UCSD-AML1 (cell line): ENCODE data around the gene KRABD2.
A peak's percentile ranks its signal among the peaks of the same experiment; 100 is the strongest.
"Not testable (repeated sequence)": the region's sequence is repeated elsewhere in the genome, so short reads cannot be mapped to it uniquely, and the experiment has no call there.

Experiments
- DNase-seq: peaks from one replicate; lab custom pipeline; 2025; ENCODE audit not compliant: unreplicated experiment; lab: John Stamatoyannopoulos, UW

KRABD2 gene

DNA sequence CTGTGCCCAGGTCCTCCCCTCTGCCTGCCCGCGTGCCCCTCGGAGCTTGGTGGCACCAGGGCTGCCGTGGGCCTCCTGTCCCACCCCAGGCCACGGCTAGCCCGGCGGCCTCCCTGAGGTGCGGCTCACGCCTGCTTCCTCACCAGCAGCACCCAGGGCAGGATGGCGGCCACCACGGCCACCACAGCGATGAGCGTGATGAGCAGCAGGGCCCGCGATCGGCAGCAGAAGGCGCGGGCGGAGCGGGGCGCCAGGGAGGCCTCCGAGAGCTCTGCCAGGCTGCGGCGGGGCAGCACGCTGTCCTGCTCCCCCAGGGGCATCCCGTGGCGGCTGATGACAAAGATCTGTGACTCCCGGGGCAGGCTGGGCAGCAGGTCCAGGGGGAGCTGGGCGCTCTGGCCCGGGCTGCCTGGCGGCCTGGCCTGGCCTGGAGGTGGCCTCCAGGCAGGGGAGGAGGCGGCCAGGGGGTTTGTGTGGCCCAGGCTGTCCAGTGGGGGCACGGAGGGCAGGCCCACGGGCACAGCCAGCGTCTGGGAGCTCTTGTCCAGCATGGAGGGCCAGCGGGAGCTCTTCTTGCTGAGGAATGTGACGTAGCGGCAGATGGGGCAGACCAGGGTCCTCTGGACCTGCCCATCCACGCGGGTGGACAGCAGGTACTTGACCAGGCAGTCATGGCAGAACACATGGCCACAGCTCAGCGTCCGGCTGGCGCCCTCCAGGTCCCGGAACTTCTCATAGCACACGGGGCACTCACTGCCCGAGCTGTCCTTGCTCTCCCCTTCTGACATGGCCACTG, 16.4 kb upstream of the KRABD2 start:
- DNase-seq = no peak

DNA sequence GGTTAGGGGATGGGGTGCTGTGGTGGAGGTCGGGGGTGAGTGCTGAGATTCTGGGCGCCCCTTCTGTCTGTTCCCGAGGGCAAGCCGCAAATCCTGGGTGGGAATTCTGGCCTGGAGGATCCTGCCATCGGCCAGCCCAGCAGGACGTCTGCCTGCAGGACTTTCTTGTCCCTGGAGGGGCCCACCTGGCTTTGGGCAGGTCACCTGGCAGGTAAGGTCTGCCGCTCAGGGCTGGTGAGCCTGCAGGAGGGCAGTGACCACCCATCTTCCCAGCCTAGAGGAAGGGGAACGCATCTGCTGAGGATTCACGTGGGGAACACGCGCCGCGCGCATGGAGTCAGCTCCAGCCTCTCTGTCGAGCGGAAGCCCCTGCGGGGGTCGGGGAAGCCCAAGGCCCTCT, 15.8 kb upstream of the KRABD2 start:
- no peak for DNase-seq

DNA sequence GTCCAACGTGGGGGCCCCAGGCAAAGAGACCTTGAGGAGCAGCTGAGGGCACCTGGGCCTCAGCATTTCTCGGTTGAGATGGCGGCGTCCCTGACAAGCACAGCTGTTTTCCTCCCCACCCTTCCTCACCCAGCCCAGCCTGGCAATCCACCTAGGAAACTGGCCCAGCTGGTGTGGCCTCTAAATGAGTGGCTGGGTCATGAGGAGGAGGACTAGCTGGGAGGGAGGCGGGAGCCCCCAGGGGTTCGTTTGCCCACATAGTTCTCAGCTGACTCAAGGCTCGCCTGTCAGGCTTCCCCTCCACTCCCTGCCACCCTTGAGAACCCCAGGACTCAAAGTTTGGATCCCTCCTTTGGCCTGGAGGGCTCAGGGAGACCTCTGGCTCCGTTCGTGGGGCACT, 15.2 kb upstream of the KRABD2 start:
- no peak for DNase-seq

DNA sequence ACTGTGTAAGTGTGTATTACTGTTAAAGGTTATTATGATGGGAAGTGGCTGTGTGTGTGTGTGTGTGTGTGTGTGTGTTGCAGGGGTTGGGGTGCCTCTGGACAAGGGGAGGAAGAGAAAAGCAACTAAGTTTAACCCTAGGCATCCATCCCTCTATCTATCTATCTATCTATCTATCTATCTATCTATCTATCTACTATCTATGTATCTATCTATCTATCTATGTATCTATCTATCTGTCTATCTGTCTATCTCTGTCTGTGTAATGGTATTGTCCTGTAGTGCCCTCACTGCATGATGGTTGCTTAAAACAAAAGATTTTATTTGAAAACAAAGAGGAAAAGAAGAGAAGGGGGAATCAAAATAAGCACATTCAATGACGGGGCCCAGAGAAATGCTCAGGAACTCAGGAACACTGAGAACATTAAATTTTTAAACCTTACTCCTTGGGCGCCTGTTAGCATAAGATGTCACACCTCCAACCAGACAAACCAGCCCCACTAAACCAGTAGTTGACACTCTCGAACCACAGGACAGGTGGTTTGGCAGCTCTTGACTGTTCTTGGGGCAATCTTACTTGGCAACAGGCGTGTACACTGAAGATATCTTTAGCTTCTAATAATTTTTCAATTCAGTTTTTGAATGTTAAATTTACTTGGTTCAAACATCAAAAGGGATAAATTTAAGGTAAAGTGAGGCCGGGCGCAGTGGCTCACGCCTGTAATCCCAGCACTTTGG, 11.6 kb upstream of the KRABD2 start:
- DNase-seq = no peak

DNA sequence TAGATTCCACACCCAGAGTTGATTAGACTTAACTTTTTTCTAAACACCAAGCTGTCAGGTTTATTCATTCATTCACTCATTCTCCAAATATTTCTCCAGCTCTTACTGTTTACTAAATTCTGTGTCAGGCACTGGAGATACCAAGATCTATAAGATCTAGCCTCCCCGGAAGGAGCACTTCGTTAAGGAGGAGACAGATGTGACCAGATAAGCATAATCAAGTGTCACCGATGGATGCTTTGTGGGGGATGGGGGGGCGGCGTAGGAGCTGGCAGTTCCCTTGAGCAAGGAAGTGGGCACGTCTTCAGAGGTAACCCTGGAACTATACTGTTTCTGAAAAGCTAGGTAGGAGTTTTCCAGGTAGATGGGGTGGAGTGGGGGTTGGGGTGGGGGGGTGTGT, 10.3 kb upstream of the KRABD2 start:
- no peak for DNase-seq

DNA sequence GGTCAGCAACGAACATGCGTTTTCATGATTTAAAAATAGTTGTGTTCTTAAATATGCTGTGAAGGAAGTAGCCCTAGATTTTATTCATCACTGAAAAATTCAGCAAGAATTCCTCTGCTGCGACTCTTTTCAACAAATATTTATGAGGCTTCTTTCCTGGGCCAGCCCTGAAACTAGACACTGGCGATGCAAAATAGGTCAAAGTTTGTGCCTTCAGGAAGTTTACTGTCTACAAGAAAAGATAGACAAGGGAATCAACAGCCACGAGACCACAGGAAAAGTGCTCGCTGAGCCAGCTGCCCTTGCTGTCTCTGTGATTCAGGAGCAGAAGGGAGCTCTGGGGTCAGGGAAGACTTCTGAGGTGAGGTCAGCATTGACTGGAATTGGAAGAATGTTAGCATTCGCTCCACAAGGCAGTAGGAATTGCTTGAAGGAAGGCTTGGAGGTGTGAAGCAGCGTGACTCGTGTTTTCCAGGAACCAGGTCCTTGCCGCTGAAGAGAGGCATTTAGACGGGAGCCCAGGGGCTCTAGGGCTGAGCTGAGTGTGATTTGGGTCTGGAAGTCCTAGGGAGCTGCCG, 8.4 kb upstream of the KRABD2 start:
- no peak for DNase-seq

DNA sequence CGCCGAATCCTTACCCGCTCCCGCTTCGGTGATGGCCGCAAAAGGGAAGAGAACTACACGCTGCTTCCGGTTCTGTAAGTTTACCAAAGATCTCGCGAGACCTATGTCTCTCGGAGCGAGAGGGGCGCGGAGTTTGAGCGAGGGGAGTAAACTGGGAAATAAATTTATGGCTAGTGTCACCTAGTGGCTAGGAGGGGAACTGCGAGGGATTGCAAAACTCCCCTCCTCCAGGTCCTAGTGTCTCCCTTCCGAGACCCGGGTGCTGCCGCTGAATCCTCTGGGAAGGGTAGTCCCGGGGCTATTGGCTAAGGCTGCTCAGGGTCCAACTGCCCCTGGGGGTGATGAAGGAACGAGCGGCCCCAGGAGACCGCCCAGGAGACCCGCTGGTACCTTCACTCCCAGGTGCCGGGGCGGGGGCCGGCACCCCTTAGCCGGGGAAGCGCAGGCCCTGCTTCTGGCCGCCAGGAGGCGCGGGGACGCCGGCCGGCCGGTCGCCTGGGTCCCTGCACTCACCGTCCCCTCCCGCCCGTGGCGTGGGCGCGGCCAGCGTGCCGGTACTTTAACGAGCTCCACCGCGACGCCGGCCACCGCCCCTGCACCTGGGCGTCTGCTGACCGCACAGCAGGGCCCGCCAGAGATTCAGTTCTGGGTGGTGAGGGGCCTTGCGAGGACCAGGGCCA, 6.8 kb upstream of the KRABD2 start, which contains the start of gene RPL26:
Gene RPL26, minus strand, starts transcription at position 51 of the 680 bp plus-strand sequence. CDS start 883 bp downstream, outside the sequence.
- peak; percentile 96 for DNase-seq

DNA sequence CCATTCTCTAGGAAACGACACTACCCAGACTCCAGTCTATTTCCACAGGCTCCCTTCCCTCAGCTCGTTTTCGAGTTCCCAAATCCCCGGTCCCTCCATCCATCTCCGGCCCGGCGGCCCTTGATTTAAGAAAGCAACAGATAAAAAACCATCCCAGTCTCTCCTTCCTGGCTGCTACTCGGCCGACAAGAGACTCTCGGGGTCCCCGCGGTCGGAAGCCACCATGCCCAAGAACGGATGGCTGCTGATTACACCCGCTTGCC, 6.3 kb upstream of the KRABD2 start:
- no peak for DNase-seq

DNA sequence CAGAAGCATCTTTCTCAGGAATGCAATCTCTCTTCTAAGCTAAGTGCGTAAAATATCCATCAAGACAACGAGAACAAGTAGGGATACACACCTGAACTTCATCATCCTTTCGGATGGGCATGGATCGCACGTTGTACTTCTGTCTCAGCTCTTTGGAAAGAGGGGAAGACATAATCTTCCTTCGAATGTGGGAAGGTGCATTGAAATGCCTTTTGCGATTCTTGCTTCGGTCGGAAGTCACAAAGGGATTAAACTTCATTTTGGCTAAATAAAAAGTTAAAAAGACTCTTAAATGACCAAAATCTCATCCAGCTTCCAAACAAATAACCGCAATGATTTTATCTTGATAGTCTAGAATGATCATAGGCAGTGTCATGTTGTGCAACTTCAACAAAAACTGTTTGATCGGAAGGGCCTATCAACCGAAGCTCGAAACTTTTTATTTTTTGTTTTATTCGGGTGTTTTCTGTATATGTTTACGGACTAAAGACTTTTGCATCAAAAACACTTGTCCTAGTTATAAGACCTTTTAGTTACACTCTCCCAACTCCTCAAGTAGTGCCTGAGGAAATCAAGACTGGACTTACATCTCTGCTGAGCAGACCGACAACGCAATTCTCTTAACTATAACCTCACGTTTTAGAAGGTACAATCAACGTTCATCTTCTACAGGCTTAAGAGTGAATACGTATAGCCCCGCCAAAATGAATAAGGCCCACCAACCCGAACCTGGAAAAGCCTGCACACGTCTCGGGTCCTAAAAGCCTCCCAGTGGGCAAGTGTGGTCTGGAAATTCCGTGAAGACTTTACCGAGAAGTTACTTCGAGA, 5.8 kb upstream of the KRABD2 start:
- DNase-seq = no peak

DNA sequence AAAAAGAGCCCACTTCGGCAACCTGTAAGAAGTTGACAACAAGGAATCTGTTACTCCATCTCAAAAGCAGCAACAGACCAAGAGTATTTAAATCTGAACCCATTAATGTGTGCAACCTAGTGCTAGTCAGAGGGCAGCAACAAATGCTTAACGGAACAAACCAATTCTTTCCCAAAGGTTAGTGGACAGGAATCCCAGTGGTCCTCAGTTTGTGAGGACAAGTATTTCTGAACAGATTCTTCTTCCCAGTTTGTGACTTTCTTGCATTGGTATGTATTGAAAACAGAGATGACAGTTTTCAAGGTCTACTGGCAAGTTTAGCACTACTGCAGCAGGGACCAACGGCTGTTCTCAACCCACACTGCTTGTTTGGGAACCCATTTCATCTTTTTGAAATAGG, 3.5 kb upstream of the KRABD2 start:
- DNase-seq = no peak

DNA sequence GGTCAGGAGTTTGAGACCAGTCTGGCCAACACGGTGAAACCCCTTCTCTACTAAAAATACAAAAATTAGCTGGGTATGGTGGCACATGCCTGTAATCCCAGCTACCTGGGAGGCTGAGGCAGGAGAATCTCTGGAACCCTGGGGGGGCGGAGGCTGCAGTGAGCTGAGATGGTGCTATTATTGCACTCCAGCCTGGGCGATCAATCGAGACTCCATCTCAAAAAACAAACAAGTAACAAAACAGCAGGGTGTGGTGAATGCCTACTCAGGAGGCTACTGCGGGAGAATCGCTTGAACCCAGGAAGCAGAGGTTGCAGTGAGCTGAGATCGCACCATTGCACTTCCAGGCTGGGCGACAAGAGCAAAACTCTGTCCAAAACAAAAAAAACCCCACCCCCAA, 1.6 kb upstream of the KRABD2 start:
- DNase-seq = not testable (repeated sequence)

DNA sequence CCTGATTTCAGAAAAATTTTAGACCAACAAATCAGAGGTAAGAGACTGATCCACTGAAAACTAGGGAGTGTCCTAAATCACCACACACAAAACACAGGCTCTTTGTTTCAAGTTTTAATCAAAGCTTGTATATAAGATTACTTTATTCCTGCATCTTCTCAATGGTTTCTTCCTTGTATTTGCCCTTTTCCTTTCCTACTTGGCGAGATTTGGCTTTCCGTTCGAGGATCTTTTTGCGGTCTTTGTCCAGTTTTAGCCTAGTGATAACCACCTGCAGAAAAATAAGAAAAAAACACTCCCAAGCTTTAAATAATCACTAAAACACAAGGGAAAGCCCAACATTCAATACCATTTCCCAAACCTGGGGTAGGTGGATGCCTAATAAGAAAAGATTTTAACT, 918 bp upstream of the KRABD2 start:
- DNase-seq = no peak

DNA sequence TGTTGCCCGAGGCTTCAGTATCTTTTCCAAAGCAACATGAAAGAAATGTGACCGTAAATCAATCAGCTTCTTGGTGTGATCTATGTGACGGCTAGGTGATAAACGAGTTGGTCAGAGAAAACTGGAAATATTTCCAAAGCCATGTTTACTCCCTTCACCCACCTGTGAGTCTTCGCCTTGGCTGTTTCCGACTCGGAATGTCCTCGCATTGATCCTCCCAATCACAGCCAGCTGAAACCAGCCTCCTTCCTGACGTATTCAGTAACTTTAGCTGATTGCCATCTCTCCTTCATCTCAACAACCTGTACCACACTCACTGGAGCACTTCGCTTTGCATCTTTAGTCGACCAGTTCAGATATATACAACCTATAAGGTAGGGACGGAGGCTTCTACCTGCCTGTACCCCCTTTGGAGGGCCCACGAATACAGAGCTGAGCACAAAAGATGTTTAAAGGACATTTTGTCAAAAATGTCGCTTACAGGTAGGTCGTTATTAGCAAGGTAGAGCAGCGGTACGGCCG, 705 bp downstream of the KRABD2 start:
- no peak for DNase-seq

DNA sequence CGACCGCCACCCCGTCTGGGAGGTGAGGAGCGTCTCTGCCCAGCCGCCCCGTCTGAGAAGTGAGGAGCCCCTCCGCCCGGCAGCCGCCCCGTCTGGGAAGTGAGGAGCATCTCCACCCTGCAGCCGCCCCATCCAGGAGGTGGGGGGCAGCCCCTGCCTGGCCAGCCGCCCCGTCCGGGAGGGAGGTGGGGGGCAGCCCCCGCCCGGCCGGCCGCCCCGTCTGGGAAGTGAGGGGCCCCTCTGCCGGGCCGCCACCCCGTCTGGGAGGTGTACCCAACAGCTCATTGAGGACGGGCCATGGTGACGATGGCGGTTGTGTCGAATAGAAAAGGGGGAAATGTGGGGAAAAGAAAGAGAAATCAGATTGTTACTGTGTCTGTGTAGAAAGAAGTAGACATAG, 2.6 kb downstream of the KRABD2 start:
- not testable (repeated sequence) for DNase-seq

DNA sequence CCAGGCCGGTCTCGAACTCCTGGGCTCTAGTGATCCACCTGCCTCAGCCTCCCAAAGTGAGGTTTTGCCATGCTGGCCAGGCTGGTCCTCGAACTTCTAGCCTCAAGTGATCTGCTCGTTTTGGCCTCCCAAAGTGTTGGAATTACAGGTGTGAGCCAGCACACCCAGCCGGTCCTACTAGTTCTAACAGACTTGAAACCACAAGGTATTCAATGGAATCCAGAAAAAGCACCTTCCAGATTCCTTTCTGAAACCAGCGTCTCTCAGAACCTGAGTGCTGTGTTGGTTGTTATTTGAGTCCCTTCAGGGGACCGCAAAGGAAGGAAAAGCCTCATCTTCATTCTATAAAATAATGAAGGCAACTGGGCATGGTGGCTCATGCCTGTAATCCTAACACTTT, 4.1 kb downstream of the KRABD2 start:
- DNase-seq = no peak

DNA sequence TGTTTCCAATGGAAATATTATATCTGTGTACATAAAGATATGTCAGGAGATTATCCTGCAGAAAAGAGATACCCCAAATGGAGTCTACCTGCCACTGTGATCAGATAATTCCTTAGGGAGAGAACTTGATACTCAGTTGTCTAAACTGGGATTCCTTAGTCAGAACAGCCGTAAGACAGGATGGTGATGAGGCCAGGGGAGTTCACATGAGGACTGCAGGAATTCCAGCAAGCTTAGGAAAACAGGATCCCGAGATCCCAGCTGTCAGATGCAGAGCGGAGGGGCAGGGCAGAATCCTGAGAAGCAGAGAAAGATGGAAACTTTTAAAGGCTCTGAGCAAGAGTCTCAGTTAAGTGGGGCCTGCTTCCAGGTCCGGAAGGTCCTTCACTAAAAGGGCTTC, 4.7 kb downstream of the KRABD2 start:
- no peak for DNase-seq

DNA sequence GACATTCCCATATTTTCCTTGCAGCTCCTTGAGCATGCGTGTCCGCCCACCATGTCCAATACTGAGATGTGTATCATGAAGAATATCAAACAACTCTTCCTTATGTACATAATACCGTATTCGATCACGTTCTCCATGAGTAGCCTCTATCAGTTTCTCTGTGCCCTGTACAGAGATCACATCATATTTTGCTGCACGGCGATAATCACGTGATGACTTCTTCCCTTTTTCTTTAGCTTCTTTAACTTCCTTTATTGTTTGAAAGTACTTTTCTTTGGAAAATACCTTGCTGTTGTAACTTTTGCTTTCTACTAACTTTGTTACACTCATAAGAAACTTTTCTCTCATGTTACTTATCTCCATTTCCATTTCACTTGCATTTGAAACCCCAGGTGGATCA, 6.6 kb downstream of the KRABD2 start:
- DNase-seq = no peak

DNA sequence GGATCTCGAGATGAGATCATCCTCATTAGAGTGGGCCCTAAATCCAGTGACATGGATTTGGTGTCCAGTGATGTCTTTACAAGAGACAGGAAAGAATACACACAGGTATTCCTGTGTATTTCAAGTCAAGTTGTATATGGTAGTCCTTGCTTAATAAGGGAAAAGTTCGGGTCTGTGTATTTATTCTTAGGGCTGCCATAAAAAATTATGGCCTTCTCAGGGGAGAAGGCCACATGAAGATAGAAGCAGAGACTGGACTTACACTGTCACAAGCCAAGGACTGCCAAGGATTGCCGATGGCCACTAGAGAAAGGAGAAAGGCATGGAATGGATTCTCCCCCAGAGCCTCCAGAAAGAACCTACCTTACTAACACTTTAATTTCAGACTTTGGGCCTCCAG, 8.3 kb downstream of the KRABD2 start:
- DNase-seq = no peak

DNA sequence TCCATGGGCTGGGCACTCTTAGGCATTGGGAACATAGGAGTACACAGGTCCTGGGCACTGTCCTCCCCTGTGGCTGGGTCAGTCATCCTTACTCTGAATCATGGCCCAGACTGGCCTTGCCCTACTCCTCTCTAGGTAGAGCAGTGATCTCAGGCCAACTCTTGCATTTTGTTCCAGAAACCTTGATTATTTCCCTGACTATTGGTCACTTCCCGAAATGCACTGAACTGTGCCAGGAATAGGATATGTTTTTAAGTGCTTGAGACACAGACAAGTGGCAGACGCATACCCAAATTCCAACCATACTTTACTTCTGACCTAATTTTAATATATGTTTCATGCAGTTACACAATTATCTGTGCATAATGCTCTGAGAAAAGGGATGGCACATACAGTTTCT, 10.3 kb downstream of the KRABD2 start:
- no peak for DNase-seq

DNA sequence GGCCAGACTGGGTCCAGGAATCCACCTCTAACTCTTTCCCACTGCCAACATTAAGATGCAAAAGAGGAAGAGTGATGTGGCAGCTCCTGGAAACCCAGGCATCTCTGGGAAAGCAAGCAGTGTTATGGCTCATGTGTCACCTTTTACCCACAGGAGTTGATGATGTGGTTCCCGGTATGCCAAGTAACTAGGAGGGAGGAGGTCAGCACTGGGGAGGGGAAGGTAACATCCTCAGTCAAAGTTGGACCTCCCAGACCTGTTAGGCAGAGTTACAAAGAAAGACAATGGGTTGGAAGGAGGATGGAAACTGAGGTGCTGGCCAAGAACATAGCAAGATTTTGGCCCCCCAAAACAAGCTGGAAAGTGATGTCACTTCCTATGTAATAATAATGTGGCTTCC, 11.4 kb downstream of the KRABD2 start:
- no peak for DNase-seq
